Psoas muscle (tissue), 8 donors: ENCODE results near the gene CRYM. TPM values are rescaled to one million over a fixed set of nuclear protein-coding genes. Genes with fewer than 3 reads are reported as not detected.

Source experiments
- ATAC-seq, 4 donors: fragments of 200-7000 bp; cut with Tn5 transposase; one replicate each; pipeline ENCODE4 v1.9.1; 2020; ENCODE audit warnings: moderate library complexity in 3 of 4, mild to moderate bottlenecking in 2 of 4
- DNase-seq, 2 donors: peaks; one replicate each; pipeline ENCODE4 v3.0.0-alpha.2; 2020
- H3K27ac ChIP-seq: fragments of 200-600 bp; one replicate; pipeline ENCODE4 v1.8.0; 2022
- H3K27me3 ChIP-seq, 3 donors: fragments of 200-600 bp in 1 of 3; one replicate each; pipeline versions ENCODE4 v1.6.1 to v1.8.0; 2013 to 2022; ENCODE audit warnings: low read length in 2 of 3, mild to moderate bottlenecking in 2 of 3, moderate library complexity in 1 of 3; ENCODE audit not compliant: insufficient read depth in 3 of 3
- H3K36me3 ChIP-seq, 2 donors: fragments of 200-600 bp in 1 of 2; one replicate each; pipeline versions ENCODE4 v1.6.1 to v1.8.0; 2013 to 2022; ENCODE audit warnings: low read depth in 1 of 2, mild to moderate bottlenecking in 1 of 2, moderate library complexity in 1 of 2; ENCODE audit not compliant: insufficient read depth in 1 of 2
- H3K4me1 ChIP-seq: fragments of 200-600 bp; one replicate; pipeline ENCODE4 v1.8.0; 2022
- H3K4me3 ChIP-seq: fragments of 200-600 bp; one replicate; pipeline ENCODE4 v1.8.0; 2022; ENCODE audit warnings: mild to moderate bottlenecking
- H3K9me3 ChIP-seq: fragments of 200-600 bp; one replicate; pipeline ENCODE4 v1.8.0; 2022
- WGBS, 3 donors: extraction: QIAGEN DNeasy Blood & Tissue Kit; methylation state at CpG; one replicate each; pipeline versions ENCODE4 v1.1.6 to v1.1.7; 2013; 5-methylcytosine and 5-hydroxymethylcytosine counted together
- intact Hi-C, 2 donors: fragments of 100-400 bp; cut with DNase I; formaldehyde crosslinking; loops; one replicate each; pipeline versions ENCODE4 v1.11.0 to v1.14.2; 2022
- polyA plus RNA-seq, 3 donors: library from polyadenylated mRNA; stranded (reverse); fragments of 200-250 nt; gene quantifications; one replicate each; pipeline ENCODE4 v1.2.3, GENCODE V29; 2013
- total RNA-seq, 4 donors: library from RNA; stranded (reverse); fragmentation: NEBNext Ultra II Directional in 2 of 4; extraction: Animal tissue kit (Norgen Biotek cat#: 25700) in 2 of 4; gene quantifications; one replicate each; pipeline versions ENCODE4 v1.2.1 to v1.2.4, GENCODE V29; 2021 to 2023
- TF ChIP-seq, protein P1 (sequence below): fragments of 200-600 bp; IDR thresholded peaks from one replicate; pipeline ENCODE4 v1.8.0; 2022; ENCODE audit warnings: antibody characterized with exemption
- donor health status: healthy with polysubstance abuse.
- donor health status: DM: no; HTN: no; CAD: no; lungs with moderate emphysema.
- donor health status: Bipolar disorder and iron deficiency.
- donor health status: healthy.
- donor health status: DM: yes; HTN: yes; CAD: no.
- donor health status: DM: no; HTN: no; CAD: no.
- donor health status: DM: no; HTN: no; CAD: no.
- donor health status: DM: yes; HTN: yes; CAD: no.

The CRYM gene
- total and polyA plus RNA-seq, 7 donors = 0.25 to 33.4 (median 1.6) TPM

GRCh38 chr16:21260870-21261791, 17.0 kb downstream of the CRYM start:
- intact Hi-C loops = no loop called here
- H3K27ac ChIP-seq = peak overlapping the region; percentile 23
- ATAC-seq (peak in 2 of 4 donors; percentile 34 to 38), DNase-seq (peak in 1 of 2 donors; percentile 18)
- TF ChIP-seq, protein P1, sequence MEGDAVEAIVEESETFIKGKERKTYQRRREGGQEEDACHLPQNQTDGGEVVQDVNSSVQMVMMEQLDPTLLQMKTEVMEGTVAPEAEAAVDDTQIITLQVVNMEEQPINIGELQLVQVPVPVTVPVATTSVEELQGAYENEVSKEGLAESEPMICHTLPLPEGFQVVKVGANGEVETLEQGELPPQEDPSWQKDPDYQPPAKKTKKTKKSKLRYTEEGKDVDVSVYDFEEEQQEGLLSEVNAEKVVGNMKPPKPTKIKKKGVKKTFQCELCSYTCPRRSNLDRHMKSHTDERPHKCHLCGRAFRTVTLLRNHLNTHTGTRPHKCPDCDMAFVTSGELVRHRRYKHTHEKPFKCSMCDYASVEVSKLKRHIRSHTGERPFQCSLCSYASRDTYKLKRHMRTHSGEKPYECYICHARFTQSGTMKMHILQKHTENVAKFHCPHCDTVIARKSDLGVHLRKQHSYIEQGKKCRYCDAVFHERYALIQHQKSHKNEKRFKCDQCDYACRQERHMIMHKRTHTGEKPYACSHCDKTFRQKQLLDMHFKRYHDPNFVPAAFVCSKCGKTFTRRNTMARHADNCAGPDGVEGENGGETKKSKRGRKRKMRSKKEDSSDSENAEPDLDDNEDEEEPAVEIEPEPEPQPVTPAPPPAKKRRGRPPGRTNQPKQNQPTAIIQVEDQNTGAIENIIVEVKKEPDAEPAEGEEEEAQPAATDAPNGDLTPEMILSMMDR = no peak
- peaks cover 12% of the 10 kb centered on the region for H3K4me1 ChIP-seq
- H3K27me3 ChIP-seq = peaks cover 0 to 2% (median 0%) of the 10 kb centered on the region in 3 donors
- no peaks in the 10 kb centered on the region for H3K36me3 ChIP-seq
- H3K4me3 ChIP-seq = no peak overlapping the region
- 72 to 86% (median 85%) methylated on average over 9 of the region's 9 CpGs for WGBS, 3 donors
- H3K9me3 ChIP-seq = no peaks in the 10 kb centered on the region

GRCh38 chr16:21257284-21257683, 20.8 kb downstream of the CRYM start:
- ATAC-seq = no peak
- TF ChIP-seq, protein P1 = no peak
- Histone ChIP-seq H3K4me3 (no peak overlapping the region), H3K27ac (no peak overlapping the region), H3K4me1 (no peaks in the 10 kb centered on the region), H3K27me3 (peaks cover 0 to 2% (median 0%) of the 10 kb centered on the region in 3 donors), H3K36me3 (no peaks in the 10 kb centered on the region), H3K9me3 (no peaks in the 10 kb centered on the region)
- no peak for DNase-seq
- 86 to 96% (median 89%) methylated on average over 4 of the region's 4 CpGs for WGBS, 3 donors
- intact Hi-C loops = no loop called here

- TF ChIP-seq, protein P1 = no peak
- WGBS, 3 donors = 83 to 91% (median 84%) methylated on average over 2 of the region's 2 CpGs
- Histone ChIP-seq H3K36me3 (no peaks in the 10 kb centered on the region), H3K4me1 (no peaks in the 10 kb centered on the region), H3K27ac (no peak overlapping the region), H3K27me3 (peaks cover 0 to 2% (median 0%) of the 10 kb centered on the region in 3 donors), H3K4me3 (no peak overlapping the region), H3K9me3 (no peaks in the 10 kb centered on the region)
- intact Hi-C loops = no loop called here
- ATAC-seq = no peak
- no peak for DNase-seq
Measured at GRCh38 chr16:21256636-21257035, 21.5 kb downstream of the CRYM start.

DNA sequence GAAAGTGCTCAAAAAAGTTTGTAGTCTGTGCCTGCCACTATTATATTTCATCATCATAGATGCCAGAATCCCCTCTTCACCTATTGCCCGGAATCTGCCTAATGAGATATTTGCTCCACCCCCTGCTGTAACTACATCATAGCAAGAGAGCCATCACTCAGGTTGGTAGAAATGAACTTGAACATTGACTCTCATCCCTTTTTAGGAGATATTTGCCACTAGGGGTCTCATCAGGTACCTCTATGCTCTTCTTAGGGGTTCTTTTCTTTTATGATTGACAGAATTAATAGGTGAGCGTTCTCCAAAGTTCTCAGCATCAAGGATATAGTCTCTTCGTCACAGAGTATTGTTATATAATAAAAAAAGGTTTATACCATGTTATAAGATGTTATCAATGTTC, 24.6 kb downstream of the CRYM start:
- intact Hi-C loops = no loop called here
- 84 to 89% (median 85%) methylated on average over 3 of the region's 3 CpGs for WGBS, 3 donors
- H3K27me3 ChIP-seq = peaks cover 0 to 2% (median 0%) of the 10 kb centered on the region in 3 donors
- H3K4me1 ChIP-seq = no peaks in the 10 kb centered on the region
- no peaks in the 10 kb centered on the region for H3K36me3 ChIP-seq
- DNase-seq = no peak
- no peak overlapping the region for H3K4me3 ChIP-seq
- no peak overlapping the region for H3K27ac ChIP-seq
- no peak for ATAC-seq
- TF ChIP-seq, protein P1 = no peak
- no peaks in the 10 kb centered on the region for H3K9me3 ChIP-seq
